Thymus (tissue), 11 donors: ENCODE measurements around the gene RASAL1. TPM values are rescaled to one million over a fixed set of nuclear protein-coding genes. Genes with fewer than 3 reads are reported as not detected.
A peak's percentile ranks its signal among the peaks of the same experiment; 100 is the strongest.

ENCODE experiments used
- DNase-seq, 9 donors: peaks; one replicate each; pipeline ENCODE4 v3.0.0-alpha.2; 2013; ENCODE audit warnings: low spot score in 9 of 9, low read depth in 6 of 9, missing footprints in 1 of 9
- H3K27ac ChIP-seq, 2 donors: one replicate each; pipeline ENCODE4 v1.5.1; 2013; ENCODE audit warnings: control low read depth in 1 of 2, low read depth in 1 of 2, low read length in 1 of 2, mild to moderate bottlenecking in 1 of 2, moderate library complexity in 1 of 2
- H3K27me3 ChIP-seq, 2 donors: one replicate each; pipeline ENCODE4 v1.5.1; 2013; ENCODE audit warnings: low read length in 1 of 2; ENCODE audit not compliant: control insufficient read depth in 2 of 2, insufficient read depth in 1 of 2
- H3K36me3 ChIP-seq, 2 donors: one replicate each; pipeline ENCODE4 v1.5.1; 2013; ENCODE audit warnings: low read length in 1 of 2, mild to moderate bottlenecking in 1 of 2, moderate library complexity in 1 of 2; ENCODE audit not compliant: control insufficient read depth in 2 of 2, insufficient read depth in 2 of 2
- H3K4me1 ChIP-seq, 2 donors: one replicate each; pipeline ENCODE4 v1.5.1; 2013; ENCODE audit warnings: low read length in 2 of 2; ENCODE audit not compliant: control insufficient read depth in 2 of 2, insufficient read depth in 2 of 2
- H3K4me3 ChIP-seq, 2 donors: one replicate each; pipeline ENCODE4 v1.5.1; 2013; ENCODE audit warnings: low read length in 2 of 2, control low read depth in 1 of 2, mild to moderate bottlenecking in 1 of 2
- H3K9me3 ChIP-seq, 2 donors: one replicate each; pipeline ENCODE4 v1.5.1; 2013; ENCODE audit warnings: low read length in 1 of 2, mild to moderate bottlenecking in 1 of 2; ENCODE audit not compliant: control insufficient read depth in 2 of 2, insufficient read depth in 1 of 2
- whole genome bisulfite sequencing: extraction: QIAGEN DNeasy Blood & Tissue Kit; methylation state at CpG from one replicate; pipeline ENCODE4 v1.1.7; 2013; 5-methylcytosine and 5-hydroxymethylcytosine counted together
- polyA plus RNA-seq: library from polyadenylated mRNA; stranded (reverse); fragments of 200-250 nt; gene quantifications from one replicate; pipeline ENCODE4 v1.2.3, GENCODE V29; 2013
- total RNA-seq: library from RNA; stranded (reverse); fragments of 120-200 nt; gene quantifications from one replicate; pipeline ENCODE4 v1.2.4, GENCODE V29; 2013
- donor health status: healthy.

RASAL1 gene
- total and polyA plus RNA-seq, 2 donors: 1.7 to 3.7 TPM

GRCh38 chr12:113062502-113063395 lies 72.8 kb downstream of the RASAL1 start:
- H3K27ac ChIP-seq: no peak overlapping the region
- peaks cover 3 to 5% of the 10 kb centered on the region in 2 donors for H3K27me3 ChIP-seq
- no peaks in the 10 kb centered on the region for H3K36me3 ChIP-seq
- peaks cover 0 to 3% of the 10 kb centered on the region in 2 donors for H3K9me3 ChIP-seq
- no peak for DNase-seq
- peaks cover 0 to 3% of the 10 kb centered on the region in 2 donors for H3K4me1 ChIP-seq
- no peak overlapping the region for H3K4me3 ChIP-seq
- WGBS: 93% methylated on average over 23 of the region's 23 CpGs

- H3K4me1 ChIP-seq: peaks cover 3 to 5% of the 10 kb centered on the region in 2 donors
- no peak overlapping the region for H3K27ac ChIP-seq
- no peak overlapping the region for H3K4me3 ChIP-seq
- H3K36me3 ChIP-seq: no peaks in the 10 kb centered on the region
- DNase-seq: no peak
- H3K9me3 ChIP-seq: peaks cover 0 to 3% of the 10 kb centered on the region in 2 donors
- WGBS: 95% methylated on average over 10 of the region's 10 CpGs
- H3K27me3 ChIP-seq: peaks cover 10 to 20% of the 10 kb centered on the region in 2 donors
Measured at GRCh38 chr12:113061061-113061694, 74.4 kb downstream of the RASAL1 start.

- no peaks in the 10 kb centered on the region for H3K36me3 ChIP-seq
- no peak overlapping the region for H3K4me3 ChIP-seq
- WGBS: 96% methylated on average over 7 of the region's 7 CpGs
- no peak for DNase-seq
- H3K27me3 ChIP-seq: peaks cover 16 to 27% of the 10 kb centered on the region in 2 donors
- H3K27ac ChIP-seq: no peak overlapping the region
- H3K4me1 ChIP-seq: peaks cover 3 to 8% of the 10 kb centered on the region in 2 donors
- H3K9me3 ChIP-seq: peaks cover 0 to 3% of the 10 kb centered on the region in 2 donors
Measured at GRCh38 chr12:113060336-113060960, 75.1 kb downstream of the RASAL1 start.

GRCh38 chr12:113059071-113059595 lies 76.4 kb downstream of the RASAL1 start:
- H3K27me3 ChIP-seq: peaks cover 16 to 29% of the 10 kb centered on the region in 2 donors

GRCh38 chr12:113058553-113058952 lies 77.0 kb downstream of the RASAL1 start:
- Histone ChIP-seq H3K36me3 (no peaks in the 10 kb centered on the region), H3K27ac (no peak overlapping the region), H3K4me3 (no peak overlapping the region), H3K4me1 (peaks cover 3 to 10% of the 10 kb centered on the region in 2 donors), H3K27me3 (peaks cover 16 to 29% of the 10 kb centered on the region in 2 donors), H3K9me3 (no peaks in the 10 kb centered on the region)
- DNase-seq: no peak
- WGBS: 97% methylated on average over 1 of the region's 1 CpG

More at GRCh38 chr12:113059071-113059595, 76.4 kb downstream of the RASAL1 start:
- WGBS: 90% methylated on average over 8 of the region's 8 CpGs
- Histone ChIP-seq H3K36me3 (no peaks in the 10 kb centered on the region), H3K4me1 (peaks cover 3 to 10% of the 10 kb centered on the region in 2 donors), H3K4me3 (no peak overlapping the region), H3K9me3 (peaks cover 0 to 3% of the 10 kb centered on the region in 2 donors), H3K27ac (no peak overlapping the region)
- no peak for DNase-seq

- H3K36me3 ChIP-seq: no peaks in the 10 kb centered on the region
- no peaks in the 10 kb centered on the region for H3K9me3 ChIP-seq
- DNase-seq: no peak
- peaks cover 16 to 29% of the 10 kb centered on the region in 2 donors for H3K27me3 ChIP-seq
- peaks cover 3 to 11% of the 10 kb centered on the region in 2 donors for H3K4me1 ChIP-seq
- H3K4me3 ChIP-seq: peak overlapping the region; percentile 40 to 43
- 82% methylated on average over 44 of the region's 44 CpGs for WGBS
- H3K27ac ChIP-seq: no peak overlapping the region
Measured at GRCh38 chr12:113057565-113058485, 77.7 kb downstream of the RASAL1 start.

GRCh38 chr12:113056631-113057488 lies 78.7 kb downstream of the RASAL1 start, which contains the start of gene DTX1:
Gene DTX1, plus strand, starts transcription at chr12:113056730. Its CDS starts 1,463 bp downstream, at chr12:113058193.
- H3K4me1 ChIP-seq: peaks cover 3 to 18% of the 10 kb centered on the region in 2 donors
- peaks cover 16 to 29% of the 10 kb centered on the region in 2 donors for H3K27me3 ChIP-seq
- H3K27ac ChIP-seq: no peak within 1 kb of the TSS
- no peaks in the 10 kb centered on the region for H3K9me3 ChIP-seq
- WGBS: 1% methylated on average over 94 of the region's 94 CpGs
- no peaks in the 10 kb centered on the region for H3K36me3 ChIP-seq
- H3K4me3 ChIP-seq: peak within 1 kb of the TSS; percentile 40 to 43
- peak in 2 of 9 donors; percentile 17 to 43 for DNase-seq
